ENCODE data around the gene HDAC4. TPM values are rescaled to one million over a fixed set of nuclear protein-coding genes. Genes with fewer than 3 reads are reported as not detected.

Gene HDAC4
- total and polyA plus RNA-seq, 2 of the 8 experiments (the other 6 are each of a cell fraction or from before 2014, with no cell fraction given): 15.4 to 31.5 TPM

GRCh38 chr2:239034561-239035341, 366.1 kb downstream of the HDAC4 start:
- no peak overlapping the region for H3K4ac ChIP-seq (replicated peaks; ENCODE audit: insufficient read length, low read depth, low read length)
- H4K20me1 ChIP-seq (replicated peaks in 1 of 2; ENCODE audit: control insufficient read depth in 1 of 2, insufficient read depth in 2 of 2, low read length in 2 of 2): no peaks in the 10 kb centered on the region
- no peak overlapping the region for H2BK120ac ChIP-seq (replicated peaks; ENCODE audit: low read depth, low read length)
- H3K27ac ChIP-seq (ENCODE audit: low read depth, low read length): no peak overlapping the region
- no peak overlapping the region for H4K8ac ChIP-seq (ENCODE audit: extremely low read depth, insufficient read depth, low read length)
- POLR2A ChIA-PET (ENCODE audit: partially characterized antibody): no interaction called here
- no peaks in the 10 kb centered on the region for H3K9me3 ChIP-seq (ENCODE audit: insufficient read depth in 2 of 2, low read depth in 1 of 2, low read length in 1 of 2)
- no peak overlapping the region for H4K5ac ChIP-seq (ENCODE audit: insufficient read length, low read depth, low read length)
- H2BK5ac ChIP-seq (ENCODE audit: low read depth, low read length): no peak overlapping the region
- WGBS, 2 experiments (ENCODE audit: extremely low coverage in 1 of 2, insufficient coverage in 1 of 2, insufficient read length in 1 of 2, insufficient replicate concordance in 2 of 2, low coverage in 1 of 2, low lambda C conversion rate in 2 of 2, missing lambda C conversion rate in 1 of 2): 76% methylated on average over 18 of the region's 19 CpGs; no CpG with 5 or more reads in 1 of the 2 experiments
- FAIRE-seq (no peak), DNase-seq (ENCODE audit: low read depth in 1 of 2, low spot score in 2 of 2) (no peak)
- H3K27me3 ChIP-seq (replicated peaks in 1 of 4; ENCODE audit: control insufficient read depth in 3 of 4, extremely low read depth in 1 of 4, insufficient read depth in 3 of 4, low read length in 3 of 4): no peaks in the 10 kb centered on the region
- no peak overlapping the region for H3K14ac ChIP-seq (ENCODE audit: insufficient read length)
- no peak overlapping the region for H3K4me2 ChIP-seq (ENCODE audit: insufficient read depth in 1 of 2, low read depth in 2 of 2, low read length in 2 of 2)
- H3K56ac ChIP-seq (replicated peaks; ENCODE audit: insufficient read length, low read depth, low read length): no peak overlapping the region
- peaks cover 0 to 4% (median 0%) of the 10 kb centered on the region in 4 experiments; a peak in 2 of 7 replicates for H3K4me1 ChIP-seq (replicated peaks in 1 of 4; ENCODE audit: control insufficient read depth in 3 of 4, insufficient read depth in 4 of 4, low read length in 3 of 4)
- H3K9ac ChIP-seq (replicated peaks in 1 of 4; ENCODE audit: extremely low read depth in 1 of 4, low read depth in 3 of 4, low read length in 3 of 4): no peak overlapping the region
- H2BK15ac ChIP-seq (ENCODE audit: low read length): no peak overlapping the region
- no peak for TF ChIP-seq KDM4A (IDR thresholded peaks at IDR 0.05; ENCODE audit: low read depth, low read length, severe bottlenecking)
- no peak overlapping the region for H3K23ac ChIP-seq (ENCODE audit: insufficient read length)
- H2BK20ac ChIP-seq (ENCODE audit: low read length): no peak overlapping the region
- H2AK5ac ChIP-seq (ENCODE audit: low read depth, low read length): no peak overlapping the region
- H3K23me2 ChIP-seq (ENCODE audit: low read depth, low read length): no peaks in the 10 kb centered on the region
- no peak overlapping the region for H4K91ac ChIP-seq (replicated peaks; ENCODE audit: insufficient read length, low read length)
- no peak overlapping the region for H2BK12ac ChIP-seq (ENCODE audit: low read depth, low read length)
- no peaks in the 10 kb centered on the region for H3K79me1 ChIP-seq (ENCODE audit: low read depth, low read length)
- H2AFZ ChIP-seq (ENCODE audit: low read length): no peak overlapping the region
- H3K79me2 ChIP-seq (ENCODE audit: control insufficient read depth in 1 of 2, insufficient read depth in 2 of 2, low read length in 2 of 2): no peaks in the 10 kb centered on the region
- no peak overlapping the region for H3K4me3 ChIP-seq (ENCODE audit: extremely low read depth in 1 of 4, insufficient read depth in 2 of 4, low read depth in 3 of 4, low read length in 4 of 4)
- CTCF ChIA-PET (ENCODE audit: partially characterized antibody): no interaction called here
- H3K36me3 ChIP-seq (ENCODE audit: control insufficient read depth in 2 of 4, insufficient read depth in 4 of 4, low read length in 3 of 4): no peaks in the 10 kb centered on the region
- H3K18ac ChIP-seq (ENCODE audit: extremely low read depth, low read length): no peak overlapping the region

All from H1 (cell line).